Measurements from ENCODE around the gene GRAMD1C.

Gene GRAMD1C

GRCh38 chr3:113867506-113867905 is 28.9 kb downstream of the GRAMD1C start:
- DNase-seq = no peak

GRCh38 chr3:113873293-113873692 is 34.7 kb downstream of the GRAMD1C start:
- no peak for DNase-seq

GRCh38 chr3:113873814-113874526 is 35.4 kb downstream of the GRAMD1C start:
- DNase-seq = no peak

GRCh38 chr3:113878403-113878802 is 39.8 kb downstream of the GRAMD1C start:
- no peak for DNase-seq

GRCh38 chr3:113885050-113885449 is 46.5 kb downstream of the GRAMD1C start:
- DNase-seq = no peak

GRCh38 chr3:113890256-113890900 is 51.8 kb downstream of the GRAMD1C start:
- DNase-seq = no peak

- DNase-seq = no peak
Observed at GRCh38 chr3:113894927-113895326, 56.3 kb downstream of the GRAMD1C start.

GRCh38 chr3:113895964-113896363 is 57.4 kb downstream of the GRAMD1C start:
- no peak for DNase-seq

GRCh38 chr3:113896930-113897329 is 58.3 kb downstream of the GRAMD1C start:
- no peak for DNase-seq

GRCh38 chr3:113897373-113897777 is 58.8 kb downstream of the GRAMD1C start:
- no peak for DNase-seq

- DNase-seq = no peak
Observed at GRCh38 chr3:113898892-113899291, 60.3 kb downstream of the GRAMD1C start.

GRCh38 chr3:113906568-113907140 is 68.1 kb downstream of the GRAMD1C start:
- DNase-seq = no peak

- no peak for DNase-seq
Observed at GRCh38 chr3:113908133-113908532, 69.5 kb downstream of the GRAMD1C start.

GRCh38 chr3:113910966-113911365 is 72.4 kb downstream of the GRAMD1C start:
- DNase-seq = no peak

GRCh38 chr3:113912552-113913236 is 74.1 kb downstream of the GRAMD1C start:
- peak; percentile 52 for DNase-seq

- no peak for DNase-seq
Observed at GRCh38 chr3:113914646-113915045, 76.1 kb downstream of the GRAMD1C start.

- no peak for DNase-seq
Observed at GRCh38 chr3:113927556-113927955, 89.0 kb downstream of the GRAMD1C start.

GRCh38 chr3:113946831-113947230 is 108.2 kb downstream of the GRAMD1C start:
- DNase-seq = no peak

GRCh38 chr3:113947372-113948014 is 108.9 kb downstream of the GRAMD1C start, which contains the start of gene ZDHHC23:
Gene ZDHHC23 (plus strand): TSS chr3:113948013. CDS start chr3:113948803, 790 bp downstream.
- peak; percentile 42 for DNase-seq

GRCh38 chr3:113948015-113948917 is 109.7 kb downstream of the GRAMD1C start:
- peak; percentile 12 for DNase-seq

- DNase-seq = no peak
Observed at GRCh38 chr3:113952921-113953320, 114.3 kb downstream of the GRAMD1C start.

GRCh38 chr3:113953677-113954076 is 115.1 kb downstream of the GRAMD1C start:
- DNase-seq = no peak

Measured in SHP77 treated with DMSO at 0.1 percent for 48 hours (cell line).